HCT116 (cell line): ENCODE data around the gene DLG2. TPM values are rescaled to one million over a fixed set of nuclear protein-coding genes. Genes with fewer than 3 reads are reported as not detected.

Source experiments
- ATAC-seq: fragments of 200-7000 bp; cut with Tn5 transposase; 2 replicates; pipeline ENCODE4 v1.9.1; 2020; ENCODE audit warnings: mild to moderate bottlenecking, moderate library complexity
- BruUV-seq: library from RNA; stranded (reverse); fragments of 400-500 nt; replicated peaks from 2 replicates; lab custom pipeline; 2021; lab: Mats Ljungman, UMichigan
- CTCF ChIA-PET: fragments of 300-600 bp; sonication (Branson Sonifier 250); formaldehyde crosslinking; loops from one replicate; lab custom pipeline; 2021; ENCODE audit warnings: antibody characterized with exemption; lab: Charles Lee
- POLR2A ChIA-PET: fragments of 300-600, 350-600 bp; sonication (Branson Sonifier 250); formaldehyde crosslinking; loops from one replicate; lab custom pipeline; 2021; ENCODE audit warnings: antibody characterized with exemption; lab: Charles Lee
- RAD21 ChIA-PET, 2 experiments: fragments of 300-600 bp; sonication (Branson Sonifier 250); formaldehyde crosslinking; loops; one replicate each; lab custom pipeline; 2023; ENCODE audit warnings: low total read pairs in 2 of 2; ENCODE audit not compliant: uncharacterized antibody in 2 of 2, unreplicated experiment in 2 of 2, low non-redundant PET in 1 of 2; lab: Charles Lee
- DNase-seq: peaks from one replicate; pipeline ENCODE4 v3.0.0-alpha.2; 2010; ENCODE audit warnings: low read depth, low spot score
- H2AFZ ChIP-seq: fragments of 200-600 bp; shearing (Covaris generic), sonication (generic); 2 replicates; pipeline ENCODE4 v1.6.1; 2017; ENCODE audit warnings: low read depth, mixed run types, mixed read lengths, antibody characterized with exemption, low read length; ENCODE audit not compliant: poor library complexity, severe bottlenecking
- H3K27ac ChIP-seq: 2 replicates; pipeline ENCODE4 v1.5.1; 2012; ENCODE audit warnings: low read depth, low read length
- H3K27me3 ChIP-seq: fragments of 200-600 bp; sonication (generic); 2 replicates; pipeline ENCODE4 v1.6.1; 2016; ENCODE audit warnings: mixed run types, low read length, mixed read lengths; ENCODE audit not compliant: insufficient read depth
- H3K36me3 ChIP-seq, 2 experiments: fragments of 200-500 bp in 1 of 2; fragments of 200-600 bp in 1 of 2; sonication (Bioruptor generic) in 1 of 2; sonication (generic) in 1 of 2; 2 replicates each; pipeline versions ENCODE4 v1.5.1 to v1.6.1; 2014 to 2016; ENCODE audit warnings: low read length in 2 of 2, inconsistent platforms in 1 of 2, mixed read lengths in 1 of 2, mixed run types in 1 of 2; ENCODE audit not compliant: insufficient read depth in 2 of 2, control insufficient read depth in 1 of 2
- H3K4me1 ChIP-seq, 2 experiments: fragments of 200-600 bp in 1 of 2; sonication (generic) in 1 of 2; 2 replicates each; pipeline versions ENCODE4 v1.5.1 to v1.6.1; 2012 to 2017; ENCODE audit warnings: low read length in 2 of 2, inconsistent platforms in 1 of 2, mild to moderate bottlenecking in 1 of 2, mixed read lengths in 1 of 2, mixed run types in 1 of 2, moderate library complexity in 1 of 2; ENCODE audit not compliant: insufficient read depth in 2 of 2, control insufficient read depth in 1 of 2
- H3K4me2 ChIP-seq: fragments of 200-600 bp; sonication (generic); 2 replicates; pipeline ENCODE4 v1.6.1; 2017; ENCODE audit warnings: mixed run types, low read length, mixed read lengths
- H3K4me3 ChIP-seq, 2 experiments: fragments of 200-600 bp in 1 of 2; sonication (generic) in 1 of 2; replicated peaks in 1 of 2; 2 replicates each; pipeline ENCODE4 v1.5.1; 2011 to 2016; ENCODE audit warnings: low read length in 2 of 2, control low read depth in 1 of 2, low read depth in 1 of 2, mild to moderate bottlenecking in 1 of 2, mixed read lengths in 1 of 2, mixed run types in 1 of 2
- H3K79me2 ChIP-seq: fragments of 200-600 bp; sonication (generic); 2 replicates; pipeline ENCODE4 v1.6.1; 2017; ENCODE audit warnings: mild to moderate bottlenecking, mixed run types, low read length, moderate library complexity, mixed read lengths; ENCODE audit not compliant: insufficient read depth
- H3K9ac ChIP-seq: fragments of 200-600 bp; sonication (generic); 2 replicates; pipeline ENCODE4 v1.6.1; 2016; ENCODE audit warnings: low read length, mixed read lengths
- H3K9me2 ChIP-seq: fragments of 200-600 bp; sonication (generic), shearing (Covaris generic); 2 replicates; pipeline ENCODE4 v1.6.1; 2017; ENCODE audit warnings: mixed run types, mild to moderate bottlenecking, moderate library complexity; ENCODE audit not compliant: insufficient read depth
- H3K9me3 ChIP-seq, 2 experiments: fragments of 200-500 bp in 1 of 2; fragments of 200-600 bp in 1 of 2; sonication (Bioruptor generic) in 1 of 2; sonication (generic) in 1 of 2; 2 replicates each; pipeline ENCODE4 v1.6.1; 2014 to 2017; ENCODE audit warnings: low read length in 2 of 2, mixed read lengths in 2 of 2, inconsistent platforms in 1 of 2, low read depth in 1 of 2, mild to moderate bottlenecking in 1 of 2, mixed run types in 1 of 2, moderate library complexity in 1 of 2; ENCODE audit not compliant: control insufficient read depth in 1 of 2, insufficient read depth in 1 of 2
- H4K20me1 ChIP-seq: fragments of 200-600 bp; sonication (generic), shearing (Covaris generic); 2 replicates; pipeline ENCODE4 v1.6.1; 2017; ENCODE audit warnings: mixed run types, mild to moderate bottlenecking, moderate library complexity; ENCODE audit not compliant: insufficient read depth
- CBX3 ChIP-seq: IDR thresholded peaks from 2 replicates; pipeline ENCODE4 v1.6.1; 2012; ENCODE audit warnings: low read depth
- CEBPB ChIP-seq: IDR thresholded peaks from 2 replicates; pipeline ENCODE4 v1.6.1; 2012; ENCODE audit warnings: low read depth
- EGR1 ChIP-seq: IDR thresholded peaks from 2 replicates; pipeline ENCODE4 v1.6.1; 2012; ENCODE audit warnings: low read depth
- EZH2 ChIP-seq: fragments of 200-600 bp; sonication (generic); IDR thresholded peaks from 2 replicates; pipeline ENCODE4 v1.6.1; 2017; ENCODE audit warnings: antibody characterized with exemption, mixed run types
- FOSL1 ChIP-seq: IDR thresholded peaks from 2 replicates; pipeline ENCODE4 v1.6.1; 2012; ENCODE audit warnings: low read depth
- JUND ChIP-seq: IDR thresholded peaks from 2 replicates; pipeline ENCODE4 v1.6.1; 2012
- POLR2A ChIP-seq: IDR thresholded peaks from 2 replicates; pipeline ENCODE4 v1.7.0; 2011; ENCODE audit warnings: borderline replicate concordance; ENCODE audit not compliant: insufficient read depth, insufficient read length; ENCODE audit errors: extremely low read depth
- RAD21 ChIP-seq: IDR thresholded peaks from 2 replicates; pipeline ENCODE4 v1.6.1; 2012; ENCODE audit warnings: low read depth, mild to moderate bottlenecking
- SIN3A ChIP-seq: IDR thresholded peaks from 2 replicates; pipeline ENCODE4 v1.6.1; 2012; ENCODE audit warnings: low read depth
- SRF ChIP-seq: IDR thresholded peaks from 2 replicates; pipeline ENCODE4 v1.6.1; 2012; ENCODE audit warnings: low read depth
- TCF7L2 ChIP-seq: IDR thresholded peaks from 2 replicates; pipeline ENCODE4 v1.7.0; 2011; ENCODE audit warnings: borderline replicate concordance, inconsistent platforms; ENCODE audit not compliant: insufficient read depth, insufficient read length; ENCODE audit errors: extremely low read depth
- YY1 ChIP-seq: IDR thresholded peaks from 2 replicates; pipeline ENCODE4 v1.6.1; 2011; ENCODE audit warnings: low read length, low read depth, moderate library complexity, mild to moderate bottlenecking; ENCODE audit not compliant: insufficient replicate concordance; ENCODE audit errors: extremely low read depth
- ZNF274 ChIP-seq: fragments of 200-500 bp; sonication (Bioruptor generic); IDR thresholded peaks from 2 replicates; pipeline ENCODE4 v1.6.1; 2014; ENCODE audit warnings: mild to moderate bottlenecking, low read depth, low read length, inconsistent platforms
- intact Hi-C: fragments of 100-400 bp; cut with micrococcal nuclease; formaldehyde crosslinking; loops from 2 replicates; pipeline ENCODE4 v1.10.0; 2022
- total RNA-seq: library from RNA; stranded (reverse); gene quantifications from one replicate; pipeline ENCODE4 v1.2.1, GENCODE V29; 2021; ENCODE audit not compliant: unreplicated experiment
- TF ChIP-seq, protein P1 (sequence below): IDR thresholded peaks from 2 replicates; pipeline ENCODE4 v1.6.1; 2011; ENCODE audit warnings: mild to moderate bottlenecking, low read length, moderate library complexity; ENCODE audit not compliant: insufficient replicate concordance; ENCODE audit errors: extremely low read depth
- TF ChIP-seq, protein P2 (sequence below): IDR thresholded peaks from 2 replicates; pipeline ENCODE4 v1.6.1; 2012

Gene DLG2
- total RNA-seq, 1 experiment from 2014 or later, result 2.4 TPM

DNA sequence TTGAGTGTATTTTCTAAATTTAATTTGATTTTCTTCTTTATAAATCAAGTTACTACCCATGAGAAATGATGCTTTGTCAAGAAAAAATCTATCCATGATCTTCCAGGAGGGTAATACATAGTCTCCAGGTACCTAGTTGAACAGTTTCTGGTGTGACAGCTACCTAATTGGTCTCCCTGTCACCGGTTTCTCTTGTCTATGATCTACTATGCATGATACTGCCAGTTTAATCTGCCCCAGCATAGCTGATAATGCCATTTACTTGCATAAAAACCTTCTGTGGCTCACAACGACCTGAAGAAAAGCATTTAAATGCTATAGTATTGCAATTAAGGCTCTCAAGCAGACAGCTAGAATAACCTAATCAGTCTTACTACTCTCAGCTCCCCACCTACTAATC lies 349.5 kb downstream of the DLG2 start:
- Histone ChIP-seq H3K27ac (no peak overlapping the region), H3K9me3 (no peaks in the 10 kb centered on the region), H3K36me3 (no peaks in the 10 kb centered on the region), H2AFZ (no peak overlapping the region), H3K4me3 (no peak overlapping the region), H3K4me2 (no peak overlapping the region), H3K27me3 (peaks cover 6% of the 10 kb centered on the region; the same call in 1 of the 2 replicates), H3K79me2 (no peaks in the 10 kb centered on the region), H4K20me1 (no peaks in the 10 kb centered on the region), H3K9ac (no peak overlapping the region), H3K4me1 (no peaks in the 10 kb centered on the region), H3K9me2 (no peaks in the 10 kb centered on the region)
- intact Hi-C loops, result no loop called here
- no peak for ATAC-seq
- no TSS peak for BruUV-seq
- ChIA-PET CTCF (no interaction called here), RAD21 (no interaction called here), POLR2A (no interaction called here)
- TF ChIP-seq, protein P1, sequence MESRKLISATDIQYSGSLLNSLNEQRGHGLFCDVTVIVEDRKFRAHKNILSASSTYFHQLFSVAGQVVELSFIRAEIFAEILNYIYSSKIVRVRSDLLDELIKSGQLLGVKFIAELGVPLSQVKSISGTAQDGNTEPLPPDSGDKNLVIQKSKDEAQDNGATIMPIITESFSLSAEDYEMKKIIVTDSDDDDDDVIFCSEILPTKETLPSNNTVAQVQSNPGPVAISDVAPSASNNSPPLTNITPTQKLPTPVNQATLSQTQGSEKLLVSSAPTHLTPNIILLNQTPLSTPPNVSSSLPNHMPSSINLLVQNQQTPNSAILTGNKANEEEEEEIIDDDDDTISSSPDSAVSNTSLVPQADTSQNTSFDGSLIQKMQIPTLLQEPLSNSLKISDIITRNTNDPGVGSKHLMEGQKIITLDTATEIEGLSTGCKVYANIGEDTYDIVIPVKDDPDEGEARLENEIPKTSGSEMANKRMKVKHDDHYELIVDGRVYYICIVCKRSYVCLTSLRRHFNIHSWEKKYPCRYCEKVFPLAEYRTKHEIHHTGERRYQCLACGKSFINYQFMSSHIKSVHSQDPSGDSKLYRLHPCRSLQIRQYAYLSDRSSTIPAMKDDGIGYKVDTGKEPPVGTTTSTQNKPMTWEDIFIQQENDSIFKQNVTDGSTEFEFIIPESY, result no peak
- TF ChIP-seq SIN3A (no peak), RAD21 (no peak), ZNF274 (no peak), JUND (no peak), CEBPB (no peak), EGR1 (no peak), POLR2A (no peak), YY1 (no peak), CBX3 (no peak), SRF (no peak), EZH2 (no peak), TCF7L2 (no peak), FOSL1 (no peak)
- TF ChIP-seq, protein P2, sequence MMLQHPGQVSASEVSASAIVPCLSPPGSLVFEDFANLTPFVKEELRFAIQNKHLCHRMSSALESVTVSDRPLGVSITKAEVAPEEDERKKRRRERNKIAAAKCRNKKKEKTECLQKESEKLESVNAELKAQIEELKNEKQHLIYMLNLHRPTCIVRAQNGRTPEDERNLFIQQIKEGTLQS, result no peak
- no peak for DNase-seq
